Chondrocyte (in vitro differentiated cells): ENCODE results near the gene ARNT2. TPM values are rescaled to one million over a fixed set of nuclear protein-coding genes. Genes with fewer than 3 reads are reported as not detected.

Experiments
- DNase-seq: peaks from one replicate; pipeline ENCODE4 v3.0.0; 2021; ENCODE audit warnings: mixed read lengths, low spot score
- H3K27ac Mint-ChIP-seq: one replicate; pipeline ENCODE4 v1.8.0; 2021; ENCODE audit warnings: mild to moderate bottlenecking, moderate library complexity, mixed read lengths; ENCODE audit not compliant: unreplicated experiment
- H3K27me3 Mint-ChIP-seq: 2 replicates; pipeline ENCODE4 v1.8.0; 2021; ENCODE audit warnings: low read depth, mixed read lengths
- H3K36me3 Mint-ChIP-seq: 2 replicates; pipeline ENCODE4 v1.8.0; 2021; ENCODE audit warnings: low read depth, mixed read lengths
- H3K4me1 Mint-ChIP-seq: 2 replicates; pipeline ENCODE4 v1.8.0; 2021; ENCODE audit warnings: low read depth, mild to moderate bottlenecking, mixed read lengths
- H3K4me3 Mint-ChIP-seq: one replicate; pipeline ENCODE4 v1.8.0; 2021; ENCODE audit warnings: mild to moderate bottlenecking, moderate library complexity, mixed read lengths; ENCODE audit not compliant: unreplicated experiment
- H3K9me3 Mint-ChIP-seq: 2 replicates; pipeline ENCODE4 v1.8.0; 2021; ENCODE audit warnings: low read depth, mixed read lengths
- CTCF ChIP-seq: fragments of 200-600 bp; sonication (generic); IDR thresholded peaks from 2 replicates; pipeline ENCODE4 v1.5.0; 2021; ENCODE audit warnings: antibody characterized with exemption, mild to moderate bottlenecking, moderate library complexity
- total RNA-seq: library from RNA; stranded (reverse); gene quantifications from 3 replicates; pipeline ENCODE4 v1.2.1, GENCODE V29; 2021

The ARNT2 gene
- total RNA-seq, 1 donor from 2014 or later: 20.2 TPM

GRCh38 chr15:80375968-80376891, 28.0 kb upstream of the ARNT2 start:
- DNase-seq: no peak
- Mint-ChIP-seq H3K27ac (no peak overlapping the region), H3K27me3 (peaks cover 23% of the 10 kb centered on the region), H3K4me1 (no peaks in the 10 kb centered on the region), H3K9me3 (no peaks in the 10 kb centered on the region), H3K36me3 (no peaks in the 10 kb centered on the region), H3K4me3 (no peak overlapping the region)
- TF ChIP-seq CTCF: no peak

- no peak for TF ChIP-seq CTCF
- no peaks in the 10 kb centered on the region for H3K36me3 Mint-ChIP-seq
- no peak for DNase-seq
- H3K27me3 Mint-ChIP-seq: peaks cover 23% of the 10 kb centered on the region
- H3K9me3 Mint-ChIP-seq: no peaks in the 10 kb centered on the region
- no peaks in the 10 kb centered on the region for H3K4me1 Mint-ChIP-seq
- no peak overlapping the region for H3K4me3 Mint-ChIP-seq
- no peak overlapping the region for H3K27ac Mint-ChIP-seq
Measured at GRCh38 chr15:80379693-80380092, 24.5 kb upstream of the ARNT2 start.

- no peak overlapping the region for H3K27ac Mint-ChIP-seq
- TF ChIP-seq CTCF: no peak
- no peaks in the 10 kb centered on the region for H3K9me3 Mint-ChIP-seq
- no peaks in the 10 kb centered on the region for H3K4me1 Mint-ChIP-seq
- no peak for DNase-seq
- no peak overlapping the region for H3K4me3 Mint-ChIP-seq
- no peaks in the 10 kb centered on the region for H3K36me3 Mint-ChIP-seq
- H3K27me3 Mint-ChIP-seq: peaks cover 23% of the 10 kb centered on the region
Measured at GRCh38 chr15:80380154-80380553, 24.0 kb upstream of the ARNT2 start.

- H3K27me3 Mint-ChIP-seq: peaks cover 16% of the 10 kb centered on the region
Measured at GRCh38 chr15:80382285-80382684, 21.9 kb upstream of the ARNT2 start.

GRCh38 chr15:80384432-80384831, 19.8 kb upstream of the ARNT2 start:
- no peaks in the 10 kb centered on the region for H3K4me1 Mint-ChIP-seq
- no peak for TF ChIP-seq CTCF
- no peaks in the 10 kb centered on the region for H3K9me3 Mint-ChIP-seq
- H3K4me3 Mint-ChIP-seq: no peak overlapping the region
- no peak overlapping the region for H3K27ac Mint-ChIP-seq
- peaks cover 8% of the 10 kb centered on the region for H3K27me3 Mint-ChIP-seq
- DNase-seq: no peak
- H3K36me3 Mint-ChIP-seq: no peaks in the 10 kb centered on the region

More at GRCh38 chr15:80382285-80382684, 21.9 kb upstream of the ARNT2 start:
- H3K4me1 Mint-ChIP-seq: no peaks in the 10 kb centered on the region
- H3K36me3 Mint-ChIP-seq: no peaks in the 10 kb centered on the region
- H3K27ac Mint-ChIP-seq: no peak overlapping the region
- no peak overlapping the region for H3K4me3 Mint-ChIP-seq
- no peak for DNase-seq
- H3K9me3 Mint-ChIP-seq: no peaks in the 10 kb centered on the region
- no peak for TF ChIP-seq CTCF
